SK-N-SH (cell line): ENCODE results near the gene BCAS3. TPM values are rescaled to one million over a fixed set of nuclear protein-coding genes. Genes with fewer than 3 reads are reported as not detected.

ENCODE experiments used
- CTCF ChIA-PET: fragments of 300-600, 350-600 bp; formaldehyde crosslinking; extraction: SDS; loops from one replicate; lab custom pipeline; 2021; lab: Yijun Ruan, JAX
- POLR2A ChIA-PET: fragments of 350-600 bp; sonication (Branson Sonifier 250); formaldehyde crosslinking; extraction: SDS; loops from one replicate; lab custom pipeline; 2020; ENCODE audit warnings: antibody characterized with exemption, inconsistent platforms; lab: Yijun Ruan, JAX
- DNase-seq: peaks from one replicate; pipeline ENCODE4 v3.0.0; 2012
- H2AFZ ChIP-seq: fragments of 200-600 bp; sonication (generic); 2 replicates; pipeline ENCODE4 v1.8.1; 2016; ENCODE audit warnings: antibody characterized with exemption, mild to moderate bottlenecking, low read depth
- H3F3A ChIP-seq: fragments of 200-600 bp; sonication (generic); replicated peaks from 2 replicates; pipeline ENCODE3; 2016; ENCODE audit warnings: antibody characterized with exemption, mild to moderate bottlenecking; ENCODE audit not compliant: insufficient read depth
- H3K27ac ChIP-seq, 2 experiments: fragments of 200-500 bp in 1 of 2; fragments of 200-600 bp in 1 of 2; sonication (Bioruptor generic) in 1 of 2; sonication (generic), shearing (Covaris generic) in 1 of 2; 2 replicates each; pipeline versions ENCODE4 v1.5.1 to v1.6.1; 2014 to 2016; ENCODE audit warnings: low read depth in 2 of 2, inconsistent platforms in 1 of 2, low read length in 1 of 2, mild to moderate bottlenecking in 1 of 2, mixed read lengths in 1 of 2
- H3K27me3 ChIP-seq: fragments of 200-600 bp; sonication (generic), shearing (Covaris generic); 2 replicates; pipeline ENCODE4 v1.6.1; 2016; ENCODE audit warnings: mixed run types; ENCODE audit not compliant: insufficient read depth
- H3K36me3 ChIP-seq, 2 experiments: fragments of 200-500 bp in 1 of 2; fragments of 200-600 bp in 1 of 2; sonication (Bioruptor generic) in 1 of 2; sonication (generic) in 1 of 2; replicated peaks in 1 of 2; 2 replicates each; pipeline versions ENCODE3 to v1.5.1; 2014 to 2016; ENCODE audit warnings: low read length in 1 of 2, mild to moderate bottlenecking in 1 of 2; ENCODE audit not compliant: insufficient read depth in 2 of 2, control insufficient read depth in 1 of 2
- H3K4me1 ChIP-seq, 2 experiments: fragments of 200-500 bp in 1 of 2; fragments of 200-600 bp in 1 of 2; sonication (Bioruptor generic) in 1 of 2; sonication (generic), shearing (Covaris generic) in 1 of 2; 2 replicates each; pipeline versions ENCODE4 v1.5.1 to v1.6.1; 2014 to 2016; ENCODE audit warnings: low read depth in 1 of 2, low read length in 1 of 2, mixed run types in 1 of 2; ENCODE audit not compliant: insufficient read depth in 2 of 2, control insufficient read depth in 1 of 2
- H3K4me2 ChIP-seq: fragments of 200-600 bp; sonication (generic), shearing (Covaris generic); 2 replicates; pipeline ENCODE4 v1.6.1; 2017; ENCODE audit warnings: mixed run types
- H3K4me3 ChIP-seq, 2 experiments: fragments of 200-500 bp in 1 of 2; fragments of 200-600 bp in 1 of 2; sonication (Bioruptor generic) in 1 of 2; sonication (generic), shearing (Covaris generic) in 1 of 2; 2 replicates each; pipeline versions ENCODE4 v1.5.1 to v1.8.1; 2014 to 2016; ENCODE audit warnings: low read depth in 2 of 2, inconsistent platforms in 1 of 2, low read length in 1 of 2, mild to moderate bottlenecking in 1 of 2, mixed read lengths in 1 of 2, moderate library complexity in 1 of 2
- H3K79me2 ChIP-seq: fragments of 200-600 bp; sonication (generic); 2 replicates; pipeline ENCODE4 v1.8.1; 2017; ENCODE audit warnings: mild to moderate bottlenecking; ENCODE audit not compliant: insufficient read depth
- H3K9ac ChIP-seq: fragments of 200-600 bp; sonication (generic); 2 replicates; pipeline ENCODE4 v1.6.1; 2017; ENCODE audit warnings: mixed run types
- H3K9me2 ChIP-seq: fragments of 200-600 bp; sonication (generic); 2 replicates; pipeline ENCODE4 v1.6.1; 2017; ENCODE audit warnings: mixed run types
- H3K9me3 ChIP-seq: fragments of 200-600 bp; sonication (generic); 2 replicates; pipeline ENCODE4 v1.6.1; 2017; ENCODE audit warnings: mixed run types, mild to moderate bottlenecking, moderate library complexity
- H4K20me1 ChIP-seq: fragments of 200-600 bp; sonication (generic); 2 replicates; pipeline ENCODE4 v1.6.1; 2017; ENCODE audit warnings: mild to moderate bottlenecking, mixed run types; ENCODE audit not compliant: insufficient read depth
- CHD2 ChIP-seq: fragments of 150-350 bp; IDR thresholded peaks from 2 replicates; pipeline ENCODE4 v1.6.1; 2018; ENCODE audit warnings: low read length; ENCODE audit not compliant: partially characterized antibody
- GATA2 ChIP-seq: sonication (generic); formaldehyde crosslinking; IDR thresholded peaks from 2 replicates; pipeline ENCODE4 v1.5.0; 2020; ENCODE audit warnings: mild to moderate bottlenecking, missing genetic modification reagents
- JUND ChIP-seq: IDR thresholded peaks from 2 replicates; pipeline ENCODE4 v1.4.0; 2012
- RAD21 ChIP-seq: IDR thresholded peaks from 2 replicates; pipeline ENCODE4 v1.6.1; 2012; ENCODE audit warnings: mild to moderate bottlenecking, low read length
- RCOR1 ChIP-seq: fragments of 150-350 bp; IDR thresholded peaks from 2 replicates; pipeline ENCODE4 v1.6.1; 2017; ENCODE audit warnings: antibody characterized with exemption, low read length
- RFX5 ChIP-seq: IDR thresholded peaks from 2 replicates; pipeline ENCODE4 v1.6.1; 2012; ENCODE audit warnings: mild to moderate bottlenecking, improper control_type of control experiment, low read length
- RXRA ChIP-seq: IDR thresholded peaks from 2 replicates; pipeline ENCODE4 v1.4.0; 2012; ENCODE audit warnings: low read depth, mild to moderate bottlenecking, borderline replicate concordance
- SIN3A ChIP-seq: IDR thresholded peaks from 2 replicates; pipeline ENCODE4 v1.6.1; 2012; ENCODE audit warnings: low read depth, mild to moderate bottlenecking, low read length, moderate library complexity, borderline replicate concordance
- SMC3 ChIP-seq: IDR thresholded peaks from 2 replicates; pipeline ENCODE4 v1.6.1; 2012; ENCODE audit warnings: low read depth, low read length, improper control_type of control experiment
- TEAD4 ChIP-seq: IDR thresholded peaks from 2 replicates; pipeline ENCODE4 v1.4.0; 2012; ENCODE audit warnings: mild to moderate bottlenecking, borderline replicate concordance; ENCODE audit not compliant: insufficient read depth
- ZBTB33 ChIP-seq: IDR thresholded peaks from 2 replicates; pipeline ENCODE4 v1.4.0; 2012; ENCODE audit warnings: low read depth, borderline replicate concordance
- WGBS: methylation state at CpG from one replicate; pipeline ENCODE4 v1.1.6; 2017; ENCODE audit warnings: low lambda C conversion rate; 5-methylcytosine and 5-hydroxymethylcytosine counted together
- polyA plus RNA-seq, 3 experiments: library from polyadenylated mRNA; depleted of rRNA; stranded (reverse); fragments of >200 nt; gene quantifications; 2 replicates each; pipeline ENCODE4 v1.2.3, GENCODE V29; 2012
- TF ChIP-seq, protein P1 (sequence below): fragments of 200-600 bp; sonication (generic); IDR thresholded peaks from 2 replicates; pipeline ENCODE4 v1.6.1; 2017; ENCODE audit warnings: antibody characterized with exemption, mild to moderate bottlenecking, moderate library complexity
- TF ChIP-seq, protein P2 (sequence below): IDR thresholded peaks from 2 replicates; pipeline ENCODE4 v1.6.1; 2012; ENCODE audit warnings: mild to moderate bottlenecking, low read depth, low read length, moderate library complexity
- TF ChIP-seq, protein P3 (sequence below): fragments of 150-350 bp; IDR thresholded peaks from 2 replicates; pipeline ENCODE4 v1.6.1; 2016; ENCODE audit warnings: mild to moderate bottlenecking, low read depth, low read length
- TF ChIP-seq, protein P4 (sequence below): IDR thresholded peaks from 2 replicates; pipeline ENCODE4; 2012

Gene BCAS3
- polyA plus RNA-seq, 1 of the 3 experiments (the other 2 are of a cell fraction), result 5.9 TPM

- Histone ChIP-seq H3K27me3 (no peaks in the 10 kb centered on the region), H3K9me2 (no peaks in the 10 kb centered on the region), H4K20me1 (no peaks in the 10 kb centered on the region), H3K79me2 (no peaks in the 10 kb centered on the region), H3K36me3 (no peaks in the 10 kb centered on the region), H3K4me1 (peaks cover 0 to 5% of the 10 kb centered on the region in 2 experiments; a peak in 2 of 4 replicates), H3K9me3 (no peaks in the 10 kb centered on the region), H2AFZ (no peak overlapping the region), H3F3A (no peaks in the 10 kb centered on the region), H3K9ac (no peak overlapping the region), H3K27ac (no peak overlapping the region), H3K4me3 (no peak overlapping the region), H3K4me2 (no peak overlapping the region)
- WGBS, result 95% methylated on average over 1 of the region's 1 CpG
- ChIA-PET POLR2A (interaction anchor here (1.5 to 1.7 kb wide), 2 partner anchors 19 to 29 kb away, joined by 4 to 8 read pairs; no protein-coding TSS in a partner anchor), CTCF (interaction anchor here (1.2 to 1.4 kb wide), 2 partner anchors 11 to 177 kb away, joined by 3 read pairs; no protein-coding TSS in a partner anchor)
- no peak for DNase-seq
- no peak for TF ChIP-seq CHD2
- TF ChIP-seq SMC3, result no peak
- TF ChIP-seq RCOR1, result no peak
Observed at GRCh38 chr17:61174310-61174709, 496.7 kb downstream of the BCAS3 start.

GRCh38 chr17:61175298-61176142 is 497.9 kb downstream of the BCAS3 start:
- Histone ChIP-seq H2AFZ (no peak overlapping the region), H3K27me3 (no peaks in the 10 kb centered on the region), H4K20me1 (no peaks in the 10 kb centered on the region), H3F3A (no peaks in the 10 kb centered on the region), H3K9ac (no peak overlapping the region), H3K9me2 (no peaks in the 10 kb centered on the region), H3K4me2 (no peak overlapping the region), H3K4me3 (no peak overlapping the region), H3K27ac (no peak overlapping the region), H3K36me3 (no peaks in the 10 kb centered on the region), H3K79me2 (no peaks in the 10 kb centered on the region), H3K4me1 (peaks cover 0 to 9% of the 10 kb centered on the region in 2 experiments; a peak in 2 of 4 replicates), H3K9me3 (no peaks in the 10 kb centered on the region)
- WGBS, result 92% methylated on average over 4 of the region's 4 CpGs
- DNase-seq, result peak; percentile 72
- CTCF ChIA-PET, result interaction anchor here (0.8 to 1.8 kb wide), 12 partner anchors 8 to 237 kb away, joined by 3 to 9 read pairs (median 4); no protein-coding TSS in a partner anchor
- POLR2A ChIA-PET, result interaction anchor here (0.7 to 1.7 kb wide), 7 partner anchors 8 to 209 kb away, joined by 3 to 8 read pairs (median 4); no protein-coding TSS in a partner anchor
- TF ChIP-seq JUND, result no peak
- TF ChIP-seq CHD2, result peak; percentile 90
- TF ChIP-seq, protein P1, sequence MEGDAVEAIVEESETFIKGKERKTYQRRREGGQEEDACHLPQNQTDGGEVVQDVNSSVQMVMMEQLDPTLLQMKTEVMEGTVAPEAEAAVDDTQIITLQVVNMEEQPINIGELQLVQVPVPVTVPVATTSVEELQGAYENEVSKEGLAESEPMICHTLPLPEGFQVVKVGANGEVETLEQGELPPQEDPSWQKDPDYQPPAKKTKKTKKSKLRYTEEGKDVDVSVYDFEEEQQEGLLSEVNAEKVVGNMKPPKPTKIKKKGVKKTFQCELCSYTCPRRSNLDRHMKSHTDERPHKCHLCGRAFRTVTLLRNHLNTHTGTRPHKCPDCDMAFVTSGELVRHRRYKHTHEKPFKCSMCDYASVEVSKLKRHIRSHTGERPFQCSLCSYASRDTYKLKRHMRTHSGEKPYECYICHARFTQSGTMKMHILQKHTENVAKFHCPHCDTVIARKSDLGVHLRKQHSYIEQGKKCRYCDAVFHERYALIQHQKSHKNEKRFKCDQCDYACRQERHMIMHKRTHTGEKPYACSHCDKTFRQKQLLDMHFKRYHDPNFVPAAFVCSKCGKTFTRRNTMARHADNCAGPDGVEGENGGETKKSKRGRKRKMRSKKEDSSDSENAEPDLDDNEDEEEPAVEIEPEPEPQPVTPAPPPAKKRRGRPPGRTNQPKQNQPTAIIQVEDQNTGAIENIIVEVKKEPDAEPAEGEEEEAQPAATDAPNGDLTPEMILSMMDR, result no peak
- TF ChIP-seq GATA2 (CRISPR knock-in tag), result peak; percentile 94
- TF ChIP-seq, protein P2, sequence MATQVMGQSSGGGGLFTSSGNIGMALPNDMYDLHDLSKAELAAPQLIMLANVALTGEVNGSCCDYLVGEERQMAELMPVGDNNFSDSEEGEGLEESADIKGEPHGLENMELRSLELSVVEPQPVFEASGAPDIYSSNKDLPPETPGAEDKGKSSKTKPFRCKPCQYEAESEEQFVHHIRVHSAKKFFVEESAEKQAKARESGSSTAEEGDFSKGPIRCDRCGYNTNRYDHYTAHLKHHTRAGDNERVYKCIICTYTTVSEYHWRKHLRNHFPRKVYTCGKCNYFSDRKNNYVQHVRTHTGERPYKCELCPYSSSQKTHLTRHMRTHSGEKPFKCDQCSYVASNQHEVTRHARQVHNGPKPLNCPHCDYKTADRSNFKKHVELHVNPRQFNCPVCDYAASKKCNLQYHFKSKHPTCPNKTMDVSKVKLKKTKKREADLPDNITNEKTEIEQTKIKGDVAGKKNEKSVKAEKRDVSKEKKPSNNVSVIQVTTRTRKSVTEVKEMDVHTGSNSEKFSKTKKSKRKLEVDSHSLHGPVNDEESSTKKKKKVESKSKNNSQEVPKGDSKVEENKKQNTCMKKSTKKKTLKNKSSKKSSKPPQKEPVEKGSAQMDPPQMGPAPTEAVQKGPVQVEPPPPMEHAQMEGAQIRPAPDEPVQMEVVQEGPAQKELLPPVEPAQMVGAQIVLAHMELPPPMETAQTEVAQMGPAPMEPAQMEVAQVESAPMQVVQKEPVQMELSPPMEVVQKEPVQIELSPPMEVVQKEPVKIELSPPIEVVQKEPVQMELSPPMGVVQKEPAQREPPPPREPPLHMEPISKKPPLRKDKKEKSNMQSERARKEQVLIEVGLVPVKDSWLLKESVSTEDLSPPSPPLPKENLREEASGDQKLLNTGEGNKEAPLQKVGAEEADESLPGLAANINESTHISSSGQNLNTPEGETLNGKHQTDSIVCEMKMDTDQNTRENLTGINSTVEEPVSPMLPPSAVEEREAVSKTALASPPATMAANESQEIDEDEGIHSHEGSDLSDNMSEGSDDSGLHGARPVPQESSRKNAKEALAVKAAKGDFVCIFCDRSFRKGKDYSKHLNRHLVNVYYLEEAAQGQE, result no peak
- 0 out of 2 replicates have a peak, but pooled peaks have one; percentile 14 for TF ChIP-seq RFX5
- no peak for TF ChIP-seq SIN3A
- no peak for TF ChIP-seq TEAD4
- TF ChIP-seq RXRA, result no peak
- TF ChIP-seq RAD21, result peak; percentile 42
- TF ChIP-seq, protein P3, sequence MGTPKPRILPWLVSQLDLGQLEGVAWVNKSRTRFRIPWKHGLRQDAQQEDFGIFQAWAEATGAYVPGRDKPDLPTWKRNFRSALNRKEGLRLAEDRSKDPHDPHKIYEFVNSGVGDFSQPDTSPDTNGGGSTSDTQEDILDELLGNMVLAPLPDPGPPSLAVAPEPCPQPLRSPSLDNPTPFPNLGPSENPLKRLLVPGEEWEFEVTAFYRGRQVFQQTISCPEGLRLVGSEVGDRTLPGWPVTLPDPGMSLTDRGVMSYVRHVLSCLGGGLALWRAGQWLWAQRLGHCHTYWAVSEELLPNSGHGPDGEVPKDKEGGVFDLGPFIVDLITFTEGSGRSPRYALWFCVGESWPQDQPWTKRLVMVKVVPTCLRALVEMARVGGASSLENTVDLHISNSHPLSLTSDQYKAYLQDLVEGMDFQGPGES, result no peak
- TF ChIP-seq, protein P4, sequence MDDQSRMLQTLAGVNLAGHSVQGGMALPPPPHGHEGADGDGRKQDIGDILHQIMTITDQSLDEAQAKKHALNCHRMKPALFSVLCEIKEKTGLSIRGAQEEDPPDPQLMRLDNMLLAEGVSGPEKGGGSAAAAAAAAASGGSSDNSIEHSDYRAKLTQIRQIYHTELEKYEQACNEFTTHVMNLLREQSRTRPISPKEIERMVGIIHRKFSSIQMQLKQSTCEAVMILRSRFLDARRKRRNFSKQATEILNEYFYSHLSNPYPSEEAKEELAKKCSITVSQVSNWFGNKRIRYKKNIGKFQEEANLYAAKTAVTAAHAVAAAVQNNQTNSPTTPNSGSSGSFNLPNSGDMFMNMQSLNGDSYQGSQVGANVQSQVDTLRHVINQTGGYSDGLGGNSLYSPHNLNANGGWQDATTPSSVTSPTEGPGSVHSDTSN, result no peak
- no peak for TF ChIP-seq ZBTB33
